Stomach (tissue), 4 donors: Measurements from ENCODE around the gene TOMM40L.
"Not testable (repeated sequence)": the region's sequence is repeated elsewhere in the genome, so short reads cannot be mapped to it uniquely, and the experiment has no call there.

Experiments used
- POLR2A ChIP-seq, 4 donors: fragments of 450-650 bp; IDR thresholded peaks; one replicate each; pipeline ENCODE4 v1.6.1; 2016; ENCODE audit warnings: antibody characterized with exemption in 4 of 4, control low read depth in 2 of 4, mild to moderate bottlenecking in 1 of 4, moderate library complexity in 1 of 4
- TF ChIP-seq, protein P1 (sequence below), 7 experiments: fragments of 450-650 bp in 4 of 7; fragments of 200-600 bp in 3 of 7; sonication (generic) in 3 of 7; IDR thresholded peaks; one replicate each; pipeline ENCODE4 v1.5.1; 2016 to 2019; ENCODE audit warnings: antibody characterized with exemption in 7 of 7, control low read depth in 2 of 7, mild to moderate bottlenecking in 1 of 7

GRCh38 chr1:161255302-161255701 lies 29.4 kb downstream of the TOMM40L start:
- TF ChIP-seq, protein P1, sequence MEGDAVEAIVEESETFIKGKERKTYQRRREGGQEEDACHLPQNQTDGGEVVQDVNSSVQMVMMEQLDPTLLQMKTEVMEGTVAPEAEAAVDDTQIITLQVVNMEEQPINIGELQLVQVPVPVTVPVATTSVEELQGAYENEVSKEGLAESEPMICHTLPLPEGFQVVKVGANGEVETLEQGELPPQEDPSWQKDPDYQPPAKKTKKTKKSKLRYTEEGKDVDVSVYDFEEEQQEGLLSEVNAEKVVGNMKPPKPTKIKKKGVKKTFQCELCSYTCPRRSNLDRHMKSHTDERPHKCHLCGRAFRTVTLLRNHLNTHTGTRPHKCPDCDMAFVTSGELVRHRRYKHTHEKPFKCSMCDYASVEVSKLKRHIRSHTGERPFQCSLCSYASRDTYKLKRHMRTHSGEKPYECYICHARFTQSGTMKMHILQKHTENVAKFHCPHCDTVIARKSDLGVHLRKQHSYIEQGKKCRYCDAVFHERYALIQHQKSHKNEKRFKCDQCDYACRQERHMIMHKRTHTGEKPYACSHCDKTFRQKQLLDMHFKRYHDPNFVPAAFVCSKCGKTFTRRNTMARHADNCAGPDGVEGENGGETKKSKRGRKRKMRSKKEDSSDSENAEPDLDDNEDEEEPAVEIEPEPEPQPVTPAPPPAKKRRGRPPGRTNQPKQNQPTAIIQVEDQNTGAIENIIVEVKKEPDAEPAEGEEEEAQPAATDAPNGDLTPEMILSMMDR (IDR thresholded peaks at IDR 0.05), result not testable (repeated sequence)
- TF ChIP-seq POLR2A (IDR thresholded peaks at IDR 0.05), result not testable (repeated sequence)
